Measurements from ENCODE around the gene CXCL10.
"Not testable (repeated sequence)": the region's sequence is repeated elsewhere in the genome, so short reads cannot be mapped to it uniquely, and the experiment has no call there.

Gene CXCL10

DNA sequence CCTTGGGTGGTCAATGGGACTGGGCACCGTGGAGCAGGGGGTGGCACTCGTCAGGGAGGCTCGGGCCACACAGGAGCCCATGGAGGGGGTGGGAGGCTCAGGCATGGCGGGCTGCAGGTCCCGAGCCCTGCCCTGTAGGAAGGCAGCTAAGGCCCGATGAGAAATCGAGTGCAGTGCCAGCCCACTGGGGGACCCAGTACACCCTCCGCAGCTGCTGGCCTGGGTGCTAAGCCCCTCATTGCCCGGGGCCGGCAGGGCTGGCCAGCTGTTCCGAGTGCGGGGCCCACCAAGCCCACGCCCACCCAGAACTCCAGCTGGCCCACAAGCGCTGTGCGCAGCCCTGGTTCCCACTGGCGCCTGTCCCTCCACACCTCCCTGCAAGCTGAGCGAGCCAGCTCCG lies 20.0 kb upstream of the CXCL10 start:
- H3K27ac ChIP-seq (replicated peaks; ENCODE audit: low read length); H2BK12ac ChIP-seq (ENCODE audit: low read length): not testable (repeated sequence)
- no CpG with 5 or more reads among the region's 18 CpGs for WGBS, 2 donors (ENCODE audit: extremely low coverage in 2 of 2, insufficient read length in 2 of 2, insufficient replicate concordance in 1 of 2)

GRCh38 chr4:76042241-76042998 lies 19.1 kb upstream of the CXCL10 start:
- not testable (repeated sequence) for H3K14ac ChIP-seq (ENCODE audit: low read length); H3K79me1 ChIP-seq (ENCODE audit: low read depth, low read length); H2BK12ac ChIP-seq (ENCODE audit: low read length); H3K4me3 ChIP-seq (ENCODE audit: low read length in 2 of 2); H3K9ac ChIP-seq (ENCODE audit: low read depth, low read length, poor library complexity); H3K27me3 ChIP-seq (ENCODE audit: control insufficient read depth in 3 of 3, insufficient read depth in 3 of 3, low read depth in 1 of 3, low read length in 3 of 3); H3K36me3 ChIP-seq (replicated peaks in 1 of 2; ENCODE audit: control insufficient read depth in 2 of 2, insufficient read depth in 2 of 2, low read length in 2 of 2); H3K9me3 ChIP-seq (replicated peaks in 1 of 2; ENCODE audit: control insufficient read depth in 2 of 2, insufficient read depth in 1 of 2, low read depth in 1 of 2, low read length in 2 of 2); H3K4me1 ChIP-seq (ENCODE audit: control insufficient read depth in 2 of 2, insufficient read depth in 1 of 2, low read depth in 1 of 2, low read length in 2 of 2); H3K4me2 ChIP-seq (ENCODE audit: insufficient read depth, low read length, poor library complexity, severe bottlenecking); H3K18ac ChIP-seq (ENCODE audit: low read length); DNase-seq (ENCODE audit: low spot score); H2AK5ac ChIP-seq (ENCODE audit: low read depth, low read length); H2BK120ac ChIP-seq (ENCODE audit: low read depth, low read length); H4K91ac ChIP-seq (ENCODE audit: low read depth, low read length, poor library complexity); H4K8ac ChIP-seq (ENCODE audit: low read depth, low read length); H3K27ac ChIP-seq (replicated peaks; ENCODE audit: low read length); H3K23ac ChIP-seq (ENCODE audit: low read depth, low read length, poor library complexity); H2BK15ac ChIP-seq (ENCODE audit: low read length); H2AFZ ChIP-seq (ENCODE audit: low read length); H3K4ac ChIP-seq (ENCODE audit: low read length); H2BK5ac ChIP-seq (ENCODE audit: low read length)
- WGBS, 2 donors (ENCODE audit: extremely low coverage in 2 of 2, insufficient read length in 2 of 2, insufficient replicate concordance in 1 of 2), result no CpG with 5 or more reads among the region's 18 CpGs

More for the DNA sequence above, 20.0 kb upstream of the CXCL10 start:
- H2BK5ac ChIP-seq (ENCODE audit: low read length); H3K4ac ChIP-seq (ENCODE audit: low read length); H2BK15ac ChIP-seq (ENCODE audit: low read length); H2AK5ac ChIP-seq (ENCODE audit: low read depth, low read length); H3K18ac ChIP-seq (ENCODE audit: low read length); H3K4me3 ChIP-seq (ENCODE audit: low read length in 2 of 2); H3K9me3 ChIP-seq (replicated peaks in 1 of 2; ENCODE audit: control insufficient read depth in 2 of 2, insufficient read depth in 1 of 2, low read depth in 1 of 2, low read length in 2 of 2); DNase-seq (ENCODE audit: low spot score); H4K8ac ChIP-seq (ENCODE audit: low read depth, low read length); H3K23ac ChIP-seq (ENCODE audit: low read depth, low read length, poor library complexity); H2BK120ac ChIP-seq (ENCODE audit: low read depth, low read length); H3K79me1 ChIP-seq (ENCODE audit: low read depth, low read length); H3K4me2 ChIP-seq (ENCODE audit: insufficient read depth, low read length, poor library complexity, severe bottlenecking); H3K36me3 ChIP-seq (replicated peaks in 1 of 2; ENCODE audit: control insufficient read depth in 2 of 2, insufficient read depth in 2 of 2, low read length in 2 of 2); H3K4me1 ChIP-seq (ENCODE audit: control insufficient read depth in 2 of 2, insufficient read depth in 1 of 2, low read depth in 1 of 2, low read length in 2 of 2); H3K27me3 ChIP-seq (ENCODE audit: control insufficient read depth in 3 of 3, insufficient read depth in 3 of 3, low read depth in 1 of 3, low read length in 3 of 3); H2AFZ ChIP-seq (ENCODE audit: low read length); H3K9ac ChIP-seq (ENCODE audit: low read depth, low read length, poor library complexity); H3K14ac ChIP-seq (ENCODE audit: low read length); H4K91ac ChIP-seq (ENCODE audit: low read depth, low read length, poor library complexity): not testable (repeated sequence)

DNA sequence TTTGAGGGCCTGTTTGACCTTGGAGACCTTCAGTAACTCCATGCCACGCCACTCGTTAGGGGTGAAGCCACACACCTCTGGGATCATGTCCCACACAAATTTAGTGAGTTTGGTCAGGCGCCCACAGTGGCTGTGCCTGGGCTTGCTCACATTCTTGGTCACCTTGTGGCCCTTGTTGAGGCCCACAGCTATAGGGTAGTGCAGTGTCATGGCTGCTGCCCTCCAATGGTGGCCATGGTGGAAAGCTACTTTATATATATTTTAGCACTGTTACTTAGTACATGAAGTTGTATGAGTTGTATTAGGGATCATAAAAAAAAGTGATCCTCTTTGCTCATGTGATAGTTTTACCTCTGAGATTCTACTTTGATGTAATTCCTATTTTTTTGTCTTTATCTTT lies 13.6 kb upstream of the CXCL10 start:
- H2BK12ac ChIP-seq (ENCODE audit: low read length), result no peak overlapping the region
- WGBS, 2 donors (ENCODE audit: extremely low coverage in 2 of 2, insufficient read length in 2 of 2, insufficient replicate concordance in 1 of 2), result no CpG with 5 or more reads among the region's 3 CpGs
- H3K27ac ChIP-seq (replicated peaks; ENCODE audit: low read length), result no peak overlapping the region
- H3K79me1 ChIP-seq (ENCODE audit: low read depth, low read length), result no peaks in the 10 kb centered on the region
- no peak for DNase-seq (ENCODE audit: low spot score)
- H3K9ac ChIP-seq (ENCODE audit: low read depth, low read length, poor library complexity), result no peak overlapping the region
- no peak overlapping the region for H3K4ac ChIP-seq (ENCODE audit: low read length)
- H2BK120ac ChIP-seq (ENCODE audit: low read depth, low read length), result no peak overlapping the region
- no peak overlapping the region for H4K91ac ChIP-seq (ENCODE audit: low read depth, low read length, poor library complexity)
- H3K4me3 ChIP-seq (ENCODE audit: low read length in 2 of 2), result no peak overlapping the region
- no peaks in the 10 kb centered on the region for H3K4me1 ChIP-seq (ENCODE audit: control insufficient read depth in 2 of 2, insufficient read depth in 1 of 2, low read depth in 1 of 2, low read length in 2 of 2)
- H3K14ac ChIP-seq (ENCODE audit: low read length), result no peak overlapping the region
- no peak overlapping the region for H3K18ac ChIP-seq (ENCODE audit: low read length)
- peaks cover 0 to 12% (median 0%) of the 10 kb centered on the region in 3 experiments for H3K27me3 ChIP-seq (ENCODE audit: control insufficient read depth in 3 of 3, insufficient read depth in 3 of 3, low read depth in 1 of 3, low read length in 3 of 3)
- no peaks in the 10 kb centered on the region for H3K36me3 ChIP-seq (replicated peaks in 1 of 2; ENCODE audit: control insufficient read depth in 2 of 2, insufficient read depth in 2 of 2, low read length in 2 of 2)
- H2AFZ ChIP-seq (ENCODE audit: low read length), result no peak overlapping the region
- H2BK5ac ChIP-seq (ENCODE audit: low read length), result no peak overlapping the region
- H3K4me2 ChIP-seq (ENCODE audit: insufficient read depth, low read length, poor library complexity, severe bottlenecking), result no peak overlapping the region
- H3K9me3 ChIP-seq (replicated peaks in 1 of 2; ENCODE audit: control insufficient read depth in 2 of 2, insufficient read depth in 1 of 2, low read depth in 1 of 2, low read length in 2 of 2), result no peaks in the 10 kb centered on the region
- H3K23ac ChIP-seq (ENCODE audit: low read depth, low read length, poor library complexity), result no peak overlapping the region
- H4K8ac ChIP-seq (ENCODE audit: low read depth, low read length), result no peak overlapping the region
- no peak overlapping the region for H2BK15ac ChIP-seq (ENCODE audit: low read length)
- no peak overlapping the region for H2AK5ac ChIP-seq (ENCODE audit: low read depth, low read length)

GRCh38 chr4:76035799-76036380 lies 12.6 kb upstream of the CXCL10 start, which contains the start of gene CXCL11:
Gene CXCL11, minus strand, starts transcription at chr4:76036070. Its CDS starts 83 bp downstream, at chr4:76035987.
- H3K4me2 ChIP-seq (ENCODE audit: insufficient read depth, low read length, poor library complexity, severe bottlenecking), result no peak within 1 kb of the TSS
- H2BK15ac ChIP-seq (ENCODE audit: low read length), result no peak within 1 kb of the TSS
- H4K8ac ChIP-seq (ENCODE audit: low read depth, low read length), result no peak within 1 kb of the TSS
- H3K27me3 ChIP-seq (ENCODE audit: control insufficient read depth in 3 of 3, insufficient read depth in 3 of 3, low read depth in 1 of 3, low read length in 3 of 3), result peaks cover 0 to 18% (median 0%) of the 10 kb centered on the region in 3 experiments
- no peak within 1 kb of the TSS for H2AK5ac ChIP-seq (ENCODE audit: low read depth, low read length)
- no peak within 1 kb of the TSS for H2BK120ac ChIP-seq (ENCODE audit: low read depth, low read length)
- H3K4me1 ChIP-seq (ENCODE audit: control insufficient read depth in 2 of 2, insufficient read depth in 1 of 2, low read depth in 1 of 2, low read length in 2 of 2), result no peaks in the 10 kb centered on the region
- no peak within 1 kb of the TSS for H3K23ac ChIP-seq (ENCODE audit: low read depth, low read length, poor library complexity)
- no peak within 1 kb of the TSS for H3K14ac ChIP-seq (ENCODE audit: low read length)
- H3K4ac ChIP-seq (ENCODE audit: low read length), result no peak within 1 kb of the TSS
- no peaks in the 10 kb centered on the region for H3K79me1 ChIP-seq (ENCODE audit: low read depth, low read length)
- H2AFZ ChIP-seq (ENCODE audit: low read length), result no peak within 1 kb of the TSS
- no peak within 1 kb of the TSS for H3K18ac ChIP-seq (ENCODE audit: low read length)
- DNase-seq (ENCODE audit: low spot score), result no peak
- H3K9me3 ChIP-seq (replicated peaks in 1 of 2; ENCODE audit: control insufficient read depth in 2 of 2, insufficient read depth in 1 of 2, low read depth in 1 of 2, low read length in 2 of 2), result no peaks in the 10 kb centered on the region
- H3K4me3 ChIP-seq (ENCODE audit: low read length in 2 of 2), result no peak within 1 kb of the TSS
- H3K36me3 ChIP-seq (replicated peaks in 1 of 2; ENCODE audit: control insufficient read depth in 2 of 2, insufficient read depth in 2 of 2, low read length in 2 of 2), result no peaks in the 10 kb centered on the region
- no peak within 1 kb of the TSS for H2BK12ac ChIP-seq (ENCODE audit: low read length)
- no CpG with 5 or more reads among the region's 2 CpGs for WGBS, 2 donors (ENCODE audit: extremely low coverage in 2 of 2, insufficient read length in 2 of 2, insufficient replicate concordance in 1 of 2)
- no peak within 1 kb of the TSS for H3K9ac ChIP-seq (ENCODE audit: low read depth, low read length, poor library complexity)
- no peak within 1 kb of the TSS for H3K27ac ChIP-seq (replicated peaks; ENCODE audit: low read length)
- H4K91ac ChIP-seq (ENCODE audit: low read depth, low read length, poor library complexity), result no peak within 1 kb of the TSS
- H2BK5ac ChIP-seq (ENCODE audit: low read length), result no peak within 1 kb of the TSS
